ENCODE measurements around the gene SEZ6. TPM values are rescaled to one million over a fixed set of nuclear protein-coding genes. Genes with fewer than 3 reads are reported as not detected.

SEZ6 gene
- total and polyA plus RNA-seq, 10 donors = 0.88 TPM; not detected in 9

DNA sequence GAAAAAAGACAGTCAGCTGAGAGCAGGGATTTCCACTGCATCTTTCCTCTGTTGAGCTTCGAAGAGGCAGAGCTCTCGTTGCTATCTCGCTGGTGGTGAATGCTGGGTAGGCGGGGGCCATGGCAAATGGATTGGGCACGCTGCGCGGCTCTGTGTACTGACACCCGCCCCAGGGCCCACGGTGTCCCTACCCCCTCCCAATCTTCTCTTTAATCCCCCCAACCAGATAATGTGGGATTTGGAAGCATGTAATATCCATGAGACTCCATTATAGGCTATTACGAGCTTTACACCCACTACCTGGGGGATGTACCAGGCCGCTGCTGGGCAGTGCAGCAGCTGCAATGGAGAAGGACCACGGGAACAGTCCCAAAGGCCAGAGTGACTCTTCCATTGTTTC is 45.4 kb upstream of the SEZ6 start:
- no peak for DNase-seq
- intact Hi-C loops (cut with DNase I; ENCODE audit: low total_unique reads) = no loop called here
- H3K9me3 ChIP-seq = no peaks in the 10 kb centered on the region
- H3K27ac ChIP-seq = no peak overlapping the region
- WGBS, 5 donors = 80 to 90% (median 88%) methylated on average over 12 of the region's 12 CpGs
- TF ChIP-seq POLR2A (IDR thresholded peaks at IDR 0.05) (no peak), CTCF (IDR thresholded peaks at IDR 0.05 in 8 of 11, conservative IDR thresholded peaks at IDR 0.05 in 3 of 11) (no peak), POLR2AphosphoS5 (IDR thresholded peaks at IDR 0.05) (no peak)
- no peaks in the 10 kb centered on the region for H3K36me3 ChIP-seq
- H3K27me3 ChIP-seq (replicated peaks in 1 of 7) = no peaks in the 10 kb centered on the region
- H3K4me3 ChIP-seq = no peak overlapping the region
- peaks cover 0 to 6% (median 0%) of the 10 kb centered on the region in 6 donors for H3K4me1 ChIP-seq

DNA sequence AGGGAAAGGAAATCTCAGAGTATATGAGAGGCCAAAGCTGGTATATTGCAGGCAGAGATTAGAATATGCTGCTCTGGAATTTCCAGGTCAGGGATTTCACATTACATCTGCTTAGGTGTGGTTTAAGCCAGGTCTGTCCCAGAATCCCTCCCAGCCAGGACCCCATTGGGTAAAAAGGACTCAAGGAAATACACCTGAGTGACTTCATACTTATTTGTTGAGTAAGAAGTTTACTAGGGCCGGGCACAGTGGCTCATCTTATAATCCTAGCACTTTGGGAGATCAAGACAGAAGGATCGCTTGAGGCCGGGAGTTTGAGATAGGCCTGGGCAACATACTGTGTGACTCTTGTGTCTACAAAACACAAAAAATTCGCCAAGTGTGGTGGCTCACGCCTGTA is 44.3 kb upstream of the SEZ6 start:
- Histone ChIP-seq H3K36me3 (no peaks in the 10 kb centered on the region), H3K4me1 (peaks cover 0 to 12% (median 0%) of the 10 kb centered on the region in 6 donors), H3K27ac (no peak overlapping the region), H3K9me3 (no peaks in the 10 kb centered on the region), H3K4me3 (no peak overlapping the region), H3K27me3 (replicated peaks in 1 of 7) (no peaks in the 10 kb centered on the region)
- 74 to 90% (median 85%) methylated on average over 5 of the region's 5 CpGs for WGBS, 5 donors
- no peak for DNase-seq
- intact Hi-C loops (cut with DNase I; ENCODE audit: low total_unique reads) = no loop called here
- TF ChIP-seq CTCF (IDR thresholded peaks at IDR 0.05 in 8 of 11, conservative IDR thresholded peaks at IDR 0.05 in 3 of 11) (no peak), POLR2A (IDR thresholded peaks at IDR 0.05) (no peak), POLR2AphosphoS5 (IDR thresholded peaks at IDR 0.05) (no peak)

GRCh38 chr17:29049541-29050145 is 43.8 kb upstream of the SEZ6 start:
- no peak overlapping the region for H3K27ac ChIP-seq
- TF ChIP-seq CTCF (IDR thresholded peaks at IDR 0.05 in 8 of 11, conservative IDR thresholded peaks at IDR 0.05 in 3 of 11) (no peak), POLR2AphosphoS5 (IDR thresholded peaks at IDR 0.05) (no peak), POLR2A (IDR thresholded peaks at IDR 0.05) (no peak)
- no peak for DNase-seq
- H3K9me3 ChIP-seq = no peaks in the 10 kb centered on the region
- H3K4me1 ChIP-seq = peaks cover 0 to 12% (median 0%) of the 10 kb centered on the region in 6 donors
- intact Hi-C loops (cut with DNase I; ENCODE audit: low total_unique reads) = no loop called here
- no peaks in the 10 kb centered on the region for H3K36me3 ChIP-seq
- H3K27me3 ChIP-seq (replicated peaks in 1 of 7) = no peaks in the 10 kb centered on the region
- H3K4me3 ChIP-seq = no peak overlapping the region
- WGBS, 5 donors = 82 to 89% (median 88%) methylated on average over 11 of the region's 11 CpGs

- no peak overlapping the region for H3K27ac ChIP-seq
- WGBS, 5 donors = 71 to 77% (median 73%) methylated on average over 10 of the region's 10 CpGs
- H3K4me1 ChIP-seq = peaks cover 0 to 17% (median 5%) of the 10 kb centered on the region in 6 donors
- H3K27me3 ChIP-seq (replicated peaks in 1 of 7) = no peaks in the 10 kb centered on the region
- no peak for DNase-seq
- H3K9me3 ChIP-seq = no peaks in the 10 kb centered on the region
- no peak overlapping the region for H3K4me3 ChIP-seq
- no peak for TF ChIP-seq CTCF (IDR thresholded peaks at IDR 0.05 in 8 of 11, conservative IDR thresholded peaks at IDR 0.05 in 3 of 11)
- TF ChIP-seq POLR2AphosphoS5 (IDR thresholded peaks at IDR 0.05) = no peak
- TF ChIP-seq POLR2A (IDR thresholded peaks at IDR 0.05) = no peak
- intact Hi-C loops (cut with DNase I; ENCODE audit: low total_unique reads) = no loop called here
- no peaks in the 10 kb centered on the region for H3K36me3 ChIP-seq
Observed at GRCh38 chr17:29048440-29049368, 42.9 kb upstream of the SEZ6 start.

Data from spleen (tissue), 11 donors.